Duodenal mucosa (tissue), 2 donors: Measurements from ENCODE around the gene ASXL1.

Experiments used
- H3K27ac ChIP-seq: one replicate; pipeline ENCODE4 v1.7.0; 2013; ENCODE audit warnings: low read depth, low read length
- H3K27me3 ChIP-seq, 2 donors: one replicate each; pipeline ENCODE4 v1.7.0; 2013; ENCODE audit warnings: low read length in 2 of 2, control low read depth in 1 of 2; ENCODE audit not compliant: insufficient read depth in 2 of 2, control insufficient read depth in 1 of 2
- H3K36me3 ChIP-seq, 2 donors: one replicate each; pipeline ENCODE4 v1.7.0; 2013; ENCODE audit warnings: low read length in 2 of 2, control low read depth in 1 of 2; ENCODE audit not compliant: insufficient read depth in 2 of 2, control insufficient read depth in 1 of 2
- H3K4me1 ChIP-seq, 2 donors: one replicate each; pipeline ENCODE4 v1.7.0; 2013; ENCODE audit warnings: low read length in 2 of 2, control low read depth in 1 of 2; ENCODE audit not compliant: insufficient read depth in 2 of 2, control insufficient read depth in 1 of 2
- H3K4me3 ChIP-seq, 2 donors: one replicate each; pipeline ENCODE4 v1.7.0; 2013; ENCODE audit warnings: low read length in 2 of 2, low read depth in 1 of 2
- H3K9ac ChIP-seq, 2 donors: one replicate each; pipeline ENCODE4 v1.7.0; 2013; ENCODE audit warnings: low read length in 2 of 2, low read depth in 1 of 2
- H3K9me3 ChIP-seq, 2 donors: one replicate each; pipeline ENCODE4 v1.7.0; 2013; ENCODE audit warnings: low read length in 2 of 2, control low read depth in 1 of 2; ENCODE audit not compliant: control insufficient read depth in 1 of 2

Gene ASXL1

DNA sequence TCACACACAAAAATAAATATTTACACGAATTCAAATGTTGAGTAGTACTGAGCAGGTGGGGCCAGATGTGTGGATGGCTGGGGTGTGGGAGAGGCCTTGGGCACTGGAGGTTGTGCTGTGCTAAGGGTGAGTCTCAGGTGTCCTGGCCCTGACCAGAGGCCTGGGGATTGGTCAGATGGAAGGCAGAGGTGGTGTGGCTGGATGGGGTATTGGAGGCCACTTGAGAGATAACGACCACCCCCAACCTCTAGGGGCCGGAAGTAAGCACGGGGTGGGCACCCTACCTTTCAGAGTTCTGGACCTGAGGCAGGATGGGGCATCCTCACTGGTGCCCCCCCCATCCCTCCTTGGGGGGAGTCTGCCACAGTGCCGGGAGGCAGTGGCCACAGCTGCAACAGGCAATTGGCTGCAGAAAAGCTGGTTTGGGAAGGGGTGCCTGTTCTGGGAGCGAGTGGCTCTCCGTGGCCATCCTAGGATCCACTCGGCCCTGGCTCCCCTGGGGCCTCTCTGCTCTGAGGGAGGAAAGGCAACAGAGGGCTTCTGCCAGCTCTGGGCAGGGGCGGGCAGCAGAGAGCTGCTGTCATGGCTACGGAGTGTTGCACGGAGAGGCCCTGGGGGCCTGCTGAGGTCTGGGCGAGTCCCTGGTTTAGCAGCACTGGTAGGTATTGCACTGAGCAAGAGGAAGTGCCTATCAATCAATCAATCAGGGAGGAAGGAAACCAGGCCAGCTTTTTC, 87.6 kb downstream of the ASXL1 start:
- no peaks in the 10 kb centered on the region for H3K27me3 ChIP-seq

DNA sequence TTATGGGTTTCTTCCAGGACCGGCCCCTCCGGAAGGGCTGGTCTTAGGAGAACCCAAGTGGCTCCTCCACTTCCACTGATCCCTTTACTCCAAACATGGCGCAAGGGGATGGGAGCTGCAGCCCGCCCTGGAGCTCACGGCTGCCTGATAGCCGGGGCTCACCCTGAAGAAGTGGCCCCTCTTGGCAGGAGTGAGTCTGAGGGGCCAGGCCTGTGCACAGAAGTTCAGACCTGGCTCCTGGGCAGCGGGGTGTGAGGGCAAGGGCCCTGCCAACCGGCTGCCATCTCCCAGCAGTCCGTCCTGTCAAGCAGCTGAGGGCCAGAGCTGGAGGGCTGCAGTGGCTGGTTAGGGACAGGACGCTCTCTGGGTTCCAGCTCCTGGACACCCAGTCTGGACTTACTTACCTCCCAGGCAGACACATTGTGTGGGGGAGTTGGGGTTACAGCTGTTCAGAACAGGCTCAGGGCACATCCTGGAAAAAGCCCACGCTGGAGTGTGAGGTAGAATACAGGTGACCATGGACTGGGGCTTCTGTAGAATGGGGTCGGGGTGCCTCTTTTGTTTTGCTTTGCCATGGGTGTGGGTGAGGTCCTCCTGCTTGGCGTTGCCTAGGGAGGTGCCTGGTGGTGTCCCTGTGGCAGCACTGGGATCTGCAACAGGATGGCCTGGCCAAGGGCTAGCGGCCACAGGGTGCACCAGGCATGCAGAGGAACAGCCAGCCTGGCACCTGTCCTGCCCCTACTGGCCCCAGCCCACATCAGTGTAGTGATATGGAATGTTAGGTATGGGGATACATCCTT, 88.4 kb downstream of the ASXL1 start:
- Histone ChIP-seq H3K9me3 (no peaks in the 10 kb centered on the region), H3K9ac (no peak overlapping the region), H3K4me3 (no peak overlapping the region), H3K27me3 (no peaks in the 10 kb centered on the region), H3K4me1 (peaks cover 0 to 7% of the 10 kb centered on the region in 2 donors), H3K36me3 (peaks cover 42 to 75% of the 10 kb centered on the region in 2 donors), H3K27ac (no peak overlapping the region)

More for the DNA sequence above, 87.6 kb downstream of the ASXL1 start:
- H3K27ac ChIP-seq = no peak overlapping the region
- peaks cover 0 to 7% of the 10 kb centered on the region in 2 donors for H3K4me1 ChIP-seq
- no peaks in the 10 kb centered on the region for H3K9me3 ChIP-seq
- no peak overlapping the region for H3K9ac ChIP-seq
- H3K36me3 ChIP-seq = peaks cover 38 to 69% of the 10 kb centered on the region in 2 donors
- no peak overlapping the region for H3K4me3 ChIP-seq

DNA sequence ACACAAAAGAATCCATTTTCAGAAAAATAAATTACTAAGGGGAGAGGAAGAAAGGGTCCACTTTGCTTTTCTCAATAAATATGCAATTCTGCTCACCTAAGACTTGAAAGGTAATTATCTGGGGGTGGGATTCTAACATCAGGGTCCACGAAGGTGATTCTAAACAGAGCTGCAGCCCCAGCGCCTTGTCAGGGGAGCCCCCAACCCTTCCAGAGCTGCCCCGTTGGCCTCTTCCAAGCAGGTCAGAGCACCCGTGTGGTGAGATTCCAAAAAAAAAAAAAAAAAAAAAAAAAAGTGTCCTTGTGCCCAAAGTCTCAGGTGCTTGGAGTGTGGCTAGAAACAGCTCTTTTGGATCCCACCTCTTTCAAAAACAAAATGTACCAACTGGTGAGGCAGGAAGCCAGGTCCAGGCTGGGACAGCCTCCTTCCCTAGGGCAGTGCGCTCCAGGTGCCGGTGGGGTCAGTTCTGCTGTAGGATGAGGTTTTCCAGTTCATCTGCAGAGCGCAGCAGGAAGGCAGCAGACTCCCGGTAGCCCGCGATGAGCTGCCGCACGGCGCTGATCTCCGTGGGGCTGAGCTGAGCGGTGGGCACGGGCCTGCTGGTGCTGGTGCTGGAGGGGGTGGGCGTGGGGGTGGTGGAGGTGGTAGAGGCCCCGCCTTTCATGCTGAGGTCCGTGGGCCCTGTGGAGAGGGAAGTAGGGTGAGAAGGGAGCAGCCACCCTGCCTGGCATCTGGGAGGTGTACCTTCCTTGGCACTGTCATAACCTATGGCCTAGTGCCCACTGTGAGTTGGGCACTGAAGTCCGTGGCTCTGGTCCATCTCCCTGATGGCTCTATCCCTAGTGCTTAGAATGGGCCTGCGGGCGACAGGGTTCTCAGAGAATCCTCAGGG, 89.3 kb downstream of the ASXL1 start:
- Histone ChIP-seq H3K4me3 (no peak overlapping the region), H3K27me3 (no peaks in the 10 kb centered on the region), H3K9me3 (no peaks in the 10 kb centered on the region), H3K9ac (no peak overlapping the region), H3K27ac (no peak overlapping the region), H3K4me1 (peaks cover 0 to 7% of the 10 kb centered on the region in 2 donors), H3K36me3 (peaks cover 49 to 84% of the 10 kb centered on the region in 2 donors)

DNA sequence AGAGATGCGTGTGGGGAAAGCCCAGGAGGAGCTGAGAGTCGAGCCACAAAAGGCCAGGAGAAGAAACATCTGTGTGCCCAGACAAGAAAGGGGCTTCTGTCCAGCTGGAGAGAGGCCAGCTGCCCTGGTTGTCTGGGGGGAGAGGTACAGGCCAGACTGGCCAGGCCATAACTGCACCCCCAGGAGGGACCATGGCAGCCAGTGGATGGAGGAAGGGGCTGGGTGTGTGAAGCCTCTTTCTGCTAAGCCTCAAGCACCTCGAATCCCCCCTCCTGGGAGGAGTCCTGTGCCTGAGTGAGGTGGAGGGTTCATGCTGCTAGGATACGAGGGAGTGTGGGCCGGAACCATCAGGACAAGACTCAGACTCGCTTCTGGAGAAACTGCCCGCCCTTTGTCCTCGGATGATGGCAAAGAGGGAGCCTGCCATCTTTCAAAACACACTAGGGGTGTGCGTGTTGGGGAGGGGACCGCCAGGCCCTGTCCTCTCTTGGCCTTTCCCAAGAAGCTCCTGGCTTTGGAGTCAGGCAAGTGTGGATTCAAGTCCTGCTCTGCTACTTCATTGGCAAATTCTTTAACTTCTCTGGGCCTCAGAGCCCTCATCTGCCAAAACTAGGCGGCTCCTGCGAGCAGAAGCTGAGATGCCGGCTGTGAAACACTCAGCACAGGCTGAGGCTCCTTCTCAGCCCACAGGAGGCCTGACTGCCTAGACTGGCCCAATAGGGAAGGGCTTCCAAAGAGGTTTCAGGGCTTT, 90.3 kb downstream of the ASXL1 start:
- Histone ChIP-seq H3K27ac (no peak overlapping the region), H3K4me1 (peaks cover 0 to 7% of the 10 kb centered on the region in 2 donors), H3K36me3 (peaks cover 46 to 90% of the 10 kb centered on the region in 2 donors)

DNA sequence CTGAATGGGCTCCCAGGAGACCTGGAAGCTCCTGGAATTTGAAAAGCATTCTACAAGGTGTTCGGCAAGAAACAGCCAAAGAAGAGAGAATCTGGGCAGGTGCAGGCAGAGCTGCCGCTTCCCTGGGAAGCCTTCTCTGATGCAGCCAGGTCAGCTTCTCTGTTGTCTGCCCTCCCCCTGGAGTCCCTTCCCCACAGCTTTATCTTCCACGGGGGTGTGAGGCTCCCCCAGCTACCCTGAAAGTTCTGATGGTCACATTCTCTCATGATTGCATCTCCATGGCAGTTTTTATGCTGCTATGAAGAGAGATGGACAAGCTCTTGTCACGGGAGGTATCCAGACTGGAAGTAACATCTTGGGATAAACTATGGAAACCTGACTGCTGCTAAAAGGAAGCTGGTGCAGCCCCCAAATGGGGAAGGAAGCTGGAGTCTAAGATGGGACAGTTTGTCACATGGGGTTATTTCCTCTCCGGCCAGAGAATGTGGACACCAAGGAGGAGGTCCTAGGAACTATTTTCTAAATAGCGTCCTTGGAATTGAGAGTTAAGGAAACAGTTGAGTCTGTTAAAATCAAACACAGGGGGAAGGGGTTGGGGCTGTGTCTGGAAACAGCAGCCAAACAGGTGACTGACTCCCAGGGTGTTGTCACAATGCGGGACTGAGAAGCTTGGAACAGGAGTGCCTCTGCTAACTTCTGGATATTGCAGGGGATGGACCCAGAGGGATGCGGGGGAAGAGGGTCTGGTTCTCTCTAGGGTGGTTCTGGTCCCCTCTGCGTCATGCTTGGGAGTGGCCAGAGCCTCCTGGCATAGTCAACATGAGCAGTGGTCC, 91.1 kb downstream of the ASXL1 start:
- Histone ChIP-seq H3K27ac (no peak overlapping the region), H3K4me1 (peaks cover 0 to 7% of the 10 kb centered on the region in 2 donors), H3K9ac (no peak overlapping the region), H3K4me3 (peak overlapping the region in 1 of 2 donors; percentile 16), H3K9me3 (no peaks in the 10 kb centered on the region), H3K27me3 (no peaks in the 10 kb centered on the region), H3K36me3 (peaks cover 51 to 92% of the 10 kb centered on the region in 2 donors)

More for the DNA sequence above, 90.3 kb downstream of the ASXL1 start:
- H3K4me3 ChIP-seq = no peak overlapping the region
- H3K27me3 ChIP-seq = no peaks in the 10 kb centered on the region
- H3K9me3 ChIP-seq = no peaks in the 10 kb centered on the region
- no peak overlapping the region for H3K9ac ChIP-seq

DNA sequence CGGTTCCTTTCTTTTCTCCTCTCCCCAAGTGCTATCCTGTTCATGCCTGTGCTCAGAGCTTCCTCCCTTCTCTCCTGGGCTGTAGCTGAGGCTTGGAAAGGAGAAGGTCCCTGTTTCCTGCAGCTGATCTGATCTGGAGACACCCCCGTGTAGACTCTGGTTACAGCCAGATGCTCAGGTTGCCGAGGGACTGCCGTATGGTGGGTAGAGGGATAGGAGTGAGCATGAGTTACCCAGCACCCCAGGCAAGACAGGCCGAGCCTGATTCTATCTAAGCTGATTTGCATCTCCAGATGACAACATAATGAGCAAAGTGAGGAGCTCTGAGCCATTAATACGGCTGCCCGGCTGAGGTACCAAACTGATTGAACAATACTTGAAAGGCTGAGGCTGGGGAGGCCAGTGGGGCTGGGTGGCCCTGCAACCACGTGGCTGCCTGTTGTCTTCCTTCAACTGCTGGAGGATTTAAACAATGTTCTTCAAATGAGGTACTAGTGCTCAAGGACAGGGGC, 91.8 kb downstream of the ASXL1 start:
- Histone ChIP-seq H3K4me1 (peaks cover 0 to 7% of the 10 kb centered on the region in 2 donors), H3K9ac (no peak overlapping the region), H3K27ac (no peak overlapping the region), H3K36me3 (peaks cover 48 to 92% of the 10 kb centered on the region in 2 donors), H3K27me3 (no peaks in the 10 kb centered on the region), H3K4me3 (peak overlapping the region in 1 of 2 donors; percentile 16), H3K9me3 (no peaks in the 10 kb centered on the region)

DNA sequence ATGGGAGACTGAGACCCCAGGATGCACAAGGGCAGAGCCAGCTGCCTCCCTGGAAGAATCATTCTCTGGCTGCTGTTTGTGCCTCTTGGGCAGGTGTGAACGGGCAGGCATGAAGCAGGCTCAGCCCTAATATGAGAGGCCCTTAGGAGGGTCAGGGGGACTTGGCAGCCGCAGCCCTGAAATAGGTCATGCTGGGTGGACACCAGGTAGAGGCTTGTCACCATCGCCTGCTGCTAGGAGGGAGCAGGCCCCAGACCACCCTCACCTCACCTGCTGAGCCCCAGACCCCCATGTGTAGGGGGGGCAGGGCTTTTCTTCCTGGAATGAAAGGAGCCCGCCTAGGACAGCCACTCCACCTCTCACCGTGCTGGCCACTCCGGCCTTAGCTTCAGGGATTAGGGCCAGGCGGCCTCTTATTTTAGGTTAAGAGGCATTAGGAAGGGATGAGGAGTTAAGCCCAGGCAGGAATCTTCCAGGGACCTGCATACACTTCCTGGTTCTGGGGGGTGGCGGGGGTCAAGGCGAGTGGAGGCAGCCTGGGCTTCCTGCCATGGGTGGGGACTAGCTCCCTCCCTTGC, 92.4 kb downstream of the ASXL1 start:
- H3K36me3 ChIP-seq = peaks cover 49 to 94% of the 10 kb centered on the region in 2 donors

DNA sequence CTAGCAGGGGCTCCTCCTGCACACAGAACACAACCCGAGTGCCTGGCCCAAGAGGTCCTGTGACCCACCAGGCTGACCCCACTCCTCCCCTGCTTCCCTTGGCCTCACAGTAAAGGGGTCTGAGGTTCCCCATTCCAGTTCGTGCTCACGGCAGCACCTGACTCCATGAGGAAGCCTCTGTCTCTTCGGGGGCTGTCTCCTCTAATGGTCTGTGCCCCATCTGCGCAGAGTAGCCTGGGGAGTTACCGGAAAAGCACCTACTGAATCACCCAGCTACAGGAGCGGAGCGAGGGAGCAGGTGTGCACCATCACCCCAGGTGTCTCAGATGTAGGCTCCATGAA, 93.2 kb downstream of the ASXL1 start:
- H3K27ac ChIP-seq = no peak overlapping the region
- H3K4me1 ChIP-seq = peaks cover 0 to 7% of the 10 kb centered on the region in 2 donors
- no peak overlapping the region for H3K4me3 ChIP-seq
- no peaks in the 10 kb centered on the region for H3K27me3 ChIP-seq
- H3K36me3 ChIP-seq = peaks cover 48 to 94% of the 10 kb centered on the region in 2 donors
- H3K9me3 ChIP-seq = no peaks in the 10 kb centered on the region
- no peak overlapping the region for H3K9ac ChIP-seq

More for the DNA sequence above, 92.4 kb downstream of the ASXL1 start:
- Histone ChIP-seq H3K27me3 (no peaks in the 10 kb centered on the region), H3K4me3 (no peak overlapping the region), H3K9me3 (no peaks in the 10 kb centered on the region), H3K9ac (no peak overlapping the region), H3K27ac (no peak overlapping the region), H3K4me1 (peaks cover 0 to 7% of the 10 kb centered on the region in 2 donors)
